Mesothelial cell of epicardium (in vitro differentiated cells): ENCODE results near the gene ENTPD8. TPM values are rescaled to one million over a fixed set of nuclear protein-coding genes. Genes with fewer than 3 reads are reported as not detected.

Experiments used
- DNase-seq, 2 experiments: peaks; one replicate each; pipeline ENCODE4 v3.0.0; 2021; ENCODE audit warnings: low spot score in 2 of 2; ENCODE audit not compliant: unreplicated experiment in 2 of 2
- H3K27ac Mint-ChIP-seq: 2 replicates; pipeline ENCODE4 v1.8.0; 2021; ENCODE audit warnings: mixed read lengths
- H3K27me3 Mint-ChIP-seq: 2 replicates; pipeline ENCODE4 v1.8.0; 2021; ENCODE audit warnings: low read depth, mixed read lengths
- H3K36me3 Mint-ChIP-seq: 2 replicates; pipeline ENCODE4 v1.8.0; 2021; ENCODE audit warnings: mixed read lengths
- H3K4me1 Mint-ChIP-seq: 2 replicates; pipeline ENCODE4 v1.8.0; 2021; ENCODE audit warnings: mixed read lengths
- H3K4me3 Mint-ChIP-seq: 2 replicates; pipeline ENCODE4 v1.8.0; 2021; ENCODE audit warnings: mild to moderate bottlenecking, moderate library complexity, mixed read lengths
- H3K9me3 Mint-ChIP-seq: 2 replicates; pipeline ENCODE4 v1.8.0; 2021; ENCODE audit warnings: mixed read lengths
- total RNA-seq: library from RNA; stranded (reverse); gene quantifications from 3 replicates; pipeline ENCODE4 v1.2.1, GENCODE V29; 2021
- TF ChIP-seq, protein P1 (sequence below): fragments of 200-600 bp; sonication (generic); IDR thresholded peaks from one replicate; pipeline ENCODE4 v1.5.0; 2021; ENCODE audit warnings: antibody characterized with exemption; ENCODE audit not compliant: unreplicated experiment

Gene ENTPD8
- total RNA-seq, 1 donor from 2014 or later: 1.4 TPM

DNA sequence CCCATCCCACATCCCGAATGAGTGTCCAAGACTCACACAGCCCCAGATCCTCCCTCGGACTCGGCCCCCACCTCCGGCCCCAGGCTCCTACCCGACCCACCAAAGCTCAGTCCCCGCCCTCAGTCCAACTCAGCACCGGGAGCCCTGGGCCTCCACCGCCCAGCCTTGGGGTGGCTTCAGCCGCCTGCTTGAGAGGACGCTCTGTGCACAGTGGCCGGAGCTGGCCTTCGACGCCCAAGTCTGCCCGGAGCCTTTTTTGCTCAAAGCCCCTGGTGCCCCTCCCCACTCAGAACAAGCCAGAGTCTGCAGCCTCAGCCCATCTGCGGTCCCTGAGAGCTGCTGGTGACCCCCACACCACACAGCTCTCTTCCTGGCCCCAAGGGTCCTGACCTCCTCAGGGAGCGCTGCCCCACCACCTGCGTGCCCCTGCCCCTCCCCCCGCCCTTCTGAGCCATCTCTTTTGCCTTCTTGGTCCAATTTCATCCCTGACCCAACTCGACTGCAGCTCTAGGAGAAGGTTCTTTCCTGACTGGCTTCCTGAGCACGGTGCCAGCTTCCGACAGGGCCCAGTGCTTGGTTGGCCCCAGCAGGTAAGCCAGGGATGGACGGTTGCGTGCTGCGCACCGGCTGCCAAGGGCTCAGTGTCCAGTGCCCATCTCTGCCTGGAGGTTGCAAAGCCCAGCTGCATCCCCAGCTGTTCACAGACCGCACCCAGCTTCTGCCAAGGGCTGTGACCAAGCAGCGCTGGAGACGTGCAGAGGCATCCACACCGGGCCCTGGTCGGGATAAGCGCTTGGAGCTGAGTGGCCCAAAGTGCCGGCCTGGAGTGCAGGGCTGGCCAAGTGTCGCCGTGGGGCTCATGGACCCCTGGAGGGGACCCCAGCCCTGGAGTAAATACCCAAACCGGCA is 45.6 kb upstream of the ENTPD8 start:
- H3K4me1 Mint-ChIP-seq: peaks cover 13% of the 10 kb centered on the region
- H3K9me3 Mint-ChIP-seq: no peaks in the 10 kb centered on the region
- H3K27me3 Mint-ChIP-seq: no peaks in the 10 kb centered on the region
- no peaks in the 10 kb centered on the region for H3K36me3 Mint-ChIP-seq
- no peak overlapping the region for H3K4me3 Mint-ChIP-seq
- no peak overlapping the region for H3K27ac Mint-ChIP-seq
- TF ChIP-seq, protein P1, sequence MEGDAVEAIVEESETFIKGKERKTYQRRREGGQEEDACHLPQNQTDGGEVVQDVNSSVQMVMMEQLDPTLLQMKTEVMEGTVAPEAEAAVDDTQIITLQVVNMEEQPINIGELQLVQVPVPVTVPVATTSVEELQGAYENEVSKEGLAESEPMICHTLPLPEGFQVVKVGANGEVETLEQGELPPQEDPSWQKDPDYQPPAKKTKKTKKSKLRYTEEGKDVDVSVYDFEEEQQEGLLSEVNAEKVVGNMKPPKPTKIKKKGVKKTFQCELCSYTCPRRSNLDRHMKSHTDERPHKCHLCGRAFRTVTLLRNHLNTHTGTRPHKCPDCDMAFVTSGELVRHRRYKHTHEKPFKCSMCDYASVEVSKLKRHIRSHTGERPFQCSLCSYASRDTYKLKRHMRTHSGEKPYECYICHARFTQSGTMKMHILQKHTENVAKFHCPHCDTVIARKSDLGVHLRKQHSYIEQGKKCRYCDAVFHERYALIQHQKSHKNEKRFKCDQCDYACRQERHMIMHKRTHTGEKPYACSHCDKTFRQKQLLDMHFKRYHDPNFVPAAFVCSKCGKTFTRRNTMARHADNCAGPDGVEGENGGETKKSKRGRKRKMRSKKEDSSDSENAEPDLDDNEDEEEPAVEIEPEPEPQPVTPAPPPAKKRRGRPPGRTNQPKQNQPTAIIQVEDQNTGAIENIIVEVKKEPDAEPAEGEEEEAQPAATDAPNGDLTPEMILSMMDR: no peak
- no peak for DNase-seq

GRCh38 chr9:137486141-137486490 is 45.0 kb upstream of the ENTPD8 start:
- TF ChIP-seq, protein P1: no peak
- peaks cover 13% of the 10 kb centered on the region for H3K4me1 Mint-ChIP-seq
- no peak overlapping the region for H3K27ac Mint-ChIP-seq
- H3K9me3 Mint-ChIP-seq: no peaks in the 10 kb centered on the region
- no peak overlapping the region for H3K4me3 Mint-ChIP-seq
- no peak for DNase-seq
- no peaks in the 10 kb centered on the region for H3K36me3 Mint-ChIP-seq
- H3K27me3 Mint-ChIP-seq: no peaks in the 10 kb centered on the region

DNA sequence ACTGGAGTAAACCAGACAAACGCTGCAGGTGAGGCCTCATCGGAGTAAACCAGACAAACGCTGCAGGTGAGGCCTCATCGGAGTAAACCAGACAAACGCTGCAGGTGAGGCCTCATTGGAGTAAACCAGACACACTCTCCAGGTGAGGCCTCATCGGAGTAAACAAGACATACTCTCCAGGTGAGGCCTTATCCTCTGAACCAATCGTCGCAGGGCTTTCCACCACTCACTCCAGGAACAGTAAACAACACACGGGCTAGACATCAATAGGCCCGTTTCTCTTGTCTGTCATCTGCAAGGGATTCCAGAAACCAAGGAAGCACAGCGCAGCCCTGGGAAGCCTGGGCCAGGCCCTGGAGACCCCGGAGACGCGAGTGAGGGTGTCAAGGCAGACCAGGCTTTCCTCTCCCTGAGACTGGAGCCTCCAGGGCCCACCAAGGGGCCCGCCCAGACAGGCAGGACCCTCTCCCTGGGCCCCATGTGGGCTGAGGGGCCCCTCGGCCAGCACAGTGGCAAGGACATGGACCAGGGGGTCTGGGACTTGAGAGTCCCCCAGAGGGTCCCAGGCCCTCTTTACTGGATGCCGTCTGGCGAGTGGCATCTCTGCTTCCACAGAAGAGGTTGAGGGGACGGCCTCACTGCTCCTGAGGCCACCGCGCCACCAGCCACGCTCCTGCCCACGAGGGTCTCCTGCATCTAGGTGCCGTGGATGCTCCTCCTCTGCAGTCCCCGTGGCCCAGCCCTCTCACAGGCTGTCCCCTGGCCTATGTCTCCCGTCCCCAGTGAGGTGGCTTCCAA is 44.4 kb upstream of the ENTPD8 start:
- no peak for DNase-seq
- peaks cover 13% of the 10 kb centered on the region for H3K4me1 Mint-ChIP-seq
- H3K27ac Mint-ChIP-seq: no peak overlapping the region
- TF ChIP-seq, protein P1: no peak
- no peaks in the 10 kb centered on the region for H3K36me3 Mint-ChIP-seq
- H3K4me3 Mint-ChIP-seq: no peak overlapping the region
- no peaks in the 10 kb centered on the region for H3K27me3 Mint-ChIP-seq
- no peaks in the 10 kb centered on the region for H3K9me3 Mint-ChIP-seq

DNA sequence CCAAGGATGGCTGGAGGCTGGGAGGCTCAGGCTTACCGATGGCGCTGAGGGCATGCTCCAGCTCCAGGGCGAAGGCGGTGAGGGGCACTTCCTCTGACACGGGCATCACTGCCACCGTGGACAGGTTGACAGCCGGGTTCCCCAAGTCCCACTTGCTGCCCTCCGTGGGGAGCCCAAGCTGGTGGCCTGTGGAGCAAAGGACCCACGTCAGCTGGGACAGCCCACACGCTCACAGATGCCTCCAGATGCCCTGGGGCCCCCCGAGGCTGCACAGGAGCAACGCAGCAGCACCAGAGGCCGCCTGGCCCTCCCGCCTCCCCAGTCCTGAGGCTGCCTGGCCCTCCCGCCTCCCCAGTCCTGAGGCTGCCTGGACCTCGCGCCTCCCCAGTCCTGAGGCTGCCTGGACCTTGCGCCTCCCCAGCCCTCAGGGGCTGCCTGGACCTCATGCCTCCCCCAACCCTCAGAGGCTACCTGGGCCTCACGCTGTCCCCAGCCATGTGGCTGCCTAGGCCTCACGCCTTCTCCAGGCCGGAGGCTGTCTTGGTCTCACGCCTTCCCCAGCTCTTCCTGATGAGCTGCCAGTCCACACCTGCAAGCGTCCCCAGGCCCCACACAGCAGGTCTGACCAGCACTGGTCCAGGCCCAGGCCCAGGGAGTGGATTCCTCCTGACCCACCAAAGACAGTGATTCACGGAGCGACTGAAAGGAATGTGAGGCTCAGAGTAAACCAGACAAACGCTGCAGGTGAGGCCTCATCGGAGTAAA is 43.6 kb upstream of the ENTPD8 start:
- Mint-ChIP-seq H3K36me3 (no peaks in the 10 kb centered on the region), H3K9me3 (no peaks in the 10 kb centered on the region), H3K27ac (peak overlapping the region; percentile 57), H3K27me3 (no peaks in the 10 kb centered on the region), H3K4me1 (peaks cover 13% of the 10 kb centered on the region), H3K4me3 (no peak overlapping the region)
- DNase-seq: no peak
- TF ChIP-seq, protein P1: no peak

- H3K27ac Mint-ChIP-seq: no peak overlapping the region
These were observed 41.1 kb upstream of the ENTPD8 start for GRCh38 chr9:137482094-137482781.

More at GRCh38 chr9:137482094-137482781, 41.1 kb upstream of the ENTPD8 start:
- Mint-ChIP-seq H3K36me3 (no peaks in the 10 kb centered on the region), H3K9me3 (no peaks in the 10 kb centered on the region), H3K27me3 (peaks cover 2% of the 10 kb centered on the region), H3K4me3 (no peak overlapping the region), H3K4me1 (peaks cover 10% of the 10 kb centered on the region)
- no peak for DNase-seq
- TF ChIP-seq, protein P1: no peak
